HCT116 (cell line): ENCODE results near the gene HYLS1. TPM values are rescaled to one million over a fixed set of nuclear protein-coding genes. Genes with fewer than 3 reads are reported as not detected.

Experiments
- ATAC-seq: fragments of 200-7000 bp; cut with Tn5 transposase; 2 replicates; pipeline ENCODE4 v1.9.1; 2020; ENCODE audit warnings: mild to moderate bottlenecking, moderate library complexity
- BruUV-seq: library from RNA; stranded (reverse); fragments of 400-500 nt; replicated peaks from 2 replicates; lab custom pipeline; 2021; lab: Mats Ljungman, UMichigan
- CTCF ChIA-PET: fragments of 300-600 bp; sonication (Branson Sonifier 250); formaldehyde crosslinking; loops from one replicate; lab custom pipeline; 2021; ENCODE audit warnings: antibody characterized with exemption; lab: Charles Lee
- POLR2A ChIA-PET: fragments of 300-600, 350-600 bp; sonication (Branson Sonifier 250); formaldehyde crosslinking; loops from one replicate; lab custom pipeline; 2021; ENCODE audit warnings: antibody characterized with exemption; lab: Charles Lee
- RAD21 ChIA-PET, 2 experiments: fragments of 300-600 bp; sonication (Branson Sonifier 250); formaldehyde crosslinking; loops; one replicate each; lab custom pipeline; 2023; ENCODE audit warnings: low total read pairs in 2 of 2; ENCODE audit not compliant: uncharacterized antibody in 2 of 2, unreplicated experiment in 2 of 2, low non-redundant PET in 1 of 2; lab: Charles Lee
- DNase-seq: peaks from one replicate; pipeline ENCODE4 v3.0.0-alpha.2; 2010; ENCODE audit warnings: low read depth, low spot score
- H2AFZ ChIP-seq: fragments of 200-600 bp; shearing (Covaris generic), sonication (generic); 2 replicates; pipeline ENCODE4 v1.6.1; 2017; ENCODE audit warnings: low read depth, mixed run types, mixed read lengths, antibody characterized with exemption, low read length; ENCODE audit not compliant: poor library complexity, severe bottlenecking
- H3K27ac ChIP-seq: 2 replicates; pipeline ENCODE4 v1.5.1; 2012; ENCODE audit warnings: low read depth, low read length
- H3K27me3 ChIP-seq: fragments of 200-600 bp; sonication (generic); 2 replicates; pipeline ENCODE4 v1.6.1; 2016; ENCODE audit warnings: mixed run types, low read length, mixed read lengths; ENCODE audit not compliant: insufficient read depth
- H3K36me3 ChIP-seq, 2 experiments: fragments of 200-500 bp in 1 of 2; fragments of 200-600 bp in 1 of 2; sonication (Bioruptor generic) in 1 of 2; sonication (generic) in 1 of 2; 2 replicates each; pipeline versions ENCODE4 v1.5.1 to v1.6.1; 2014 to 2016; ENCODE audit warnings: low read length in 2 of 2, inconsistent platforms in 1 of 2, mixed read lengths in 1 of 2, mixed run types in 1 of 2; ENCODE audit not compliant: insufficient read depth in 2 of 2, control insufficient read depth in 1 of 2
- H3K4me1 ChIP-seq, 2 experiments: fragments of 200-600 bp in 1 of 2; sonication (generic) in 1 of 2; 2 replicates each; pipeline versions ENCODE4 v1.5.1 to v1.6.1; 2012 to 2017; ENCODE audit warnings: low read length in 2 of 2, inconsistent platforms in 1 of 2, mild to moderate bottlenecking in 1 of 2, mixed read lengths in 1 of 2, mixed run types in 1 of 2, moderate library complexity in 1 of 2; ENCODE audit not compliant: insufficient read depth in 2 of 2, control insufficient read depth in 1 of 2
- H3K4me2 ChIP-seq: fragments of 200-600 bp; sonication (generic); 2 replicates; pipeline ENCODE4 v1.6.1; 2017; ENCODE audit warnings: mixed run types, low read length, mixed read lengths
- H3K4me3 ChIP-seq, 2 experiments: fragments of 200-600 bp in 1 of 2; sonication (generic) in 1 of 2; replicated peaks in 1 of 2; 2 replicates each; pipeline ENCODE4 v1.5.1; 2011 to 2016; ENCODE audit warnings: low read length in 2 of 2, control low read depth in 1 of 2, low read depth in 1 of 2, mild to moderate bottlenecking in 1 of 2, mixed read lengths in 1 of 2, mixed run types in 1 of 2
- H3K79me2 ChIP-seq: fragments of 200-600 bp; sonication (generic); 2 replicates; pipeline ENCODE4 v1.6.1; 2017; ENCODE audit warnings: mild to moderate bottlenecking, mixed run types, low read length, moderate library complexity, mixed read lengths; ENCODE audit not compliant: insufficient read depth
- H3K9ac ChIP-seq: fragments of 200-600 bp; sonication (generic); 2 replicates; pipeline ENCODE4 v1.6.1; 2016; ENCODE audit warnings: low read length, mixed read lengths
- H3K9me2 ChIP-seq: fragments of 200-600 bp; sonication (generic), shearing (Covaris generic); 2 replicates; pipeline ENCODE4 v1.6.1; 2017; ENCODE audit warnings: mixed run types, mild to moderate bottlenecking, moderate library complexity; ENCODE audit not compliant: insufficient read depth
- H3K9me3 ChIP-seq, 2 experiments: fragments of 200-500 bp in 1 of 2; fragments of 200-600 bp in 1 of 2; sonication (Bioruptor generic) in 1 of 2; sonication (generic) in 1 of 2; 2 replicates each; pipeline ENCODE4 v1.6.1; 2014 to 2017; ENCODE audit warnings: low read length in 2 of 2, mixed read lengths in 2 of 2, inconsistent platforms in 1 of 2, low read depth in 1 of 2, mild to moderate bottlenecking in 1 of 2, mixed run types in 1 of 2, moderate library complexity in 1 of 2; ENCODE audit not compliant: control insufficient read depth in 1 of 2, insufficient read depth in 1 of 2
- H4K20me1 ChIP-seq: fragments of 200-600 bp; sonication (generic), shearing (Covaris generic); 2 replicates; pipeline ENCODE4 v1.6.1; 2017; ENCODE audit warnings: mixed run types, mild to moderate bottlenecking, moderate library complexity; ENCODE audit not compliant: insufficient read depth
- ATF3 ChIP-seq: IDR thresholded peaks from 2 replicates; pipeline ENCODE4 v1.6.1; 2012
- CBX3 ChIP-seq: IDR thresholded peaks from 2 replicates; pipeline ENCODE4 v1.6.1; 2012; ENCODE audit warnings: low read depth
- CEBPB ChIP-seq: IDR thresholded peaks from 2 replicates; pipeline ENCODE4 v1.6.1; 2012; ENCODE audit warnings: low read depth
- CTCF ChIP-seq, 3 experiments: fragments of 200-600 bp in 1 of 3; sonication (generic) in 1 of 3; IDR thresholded peaks in 2 of 3; conservative IDR thresholded peaks in 1 of 3; 2 replicates each; pipeline ENCODE4 v1.5.1; 2012 to 2017; ENCODE audit warnings: low read depth in 2 of 3, low read length in 2 of 3, antibody characterized with exemption in 1 of 3, borderline replicate concordance in 1 of 3, control low read depth in 1 of 3, mild to moderate bottlenecking in 1 of 3, mixed read lengths in 1 of 3, mixed run types in 1 of 3, moderate library complexity in 1 of 3; ENCODE audit not compliant: insufficient read depth in 1 of 3
- EGR1 ChIP-seq: IDR thresholded peaks from 2 replicates; pipeline ENCODE4 v1.6.1; 2012; ENCODE audit warnings: low read depth
- EZH2 ChIP-seq: fragments of 200-600 bp; sonication (generic); IDR thresholded peaks from 2 replicates; pipeline ENCODE4 v1.6.1; 2017; ENCODE audit warnings: antibody characterized with exemption, mixed run types
- EZH2phosphoT487 ChIP-seq: fragments of 200-600 bp; IDR thresholded peaks from 2 replicates; pipeline ENCODE4 v1.6.1; 2018; ENCODE audit warnings: antibody characterized with exemption, borderline replicate concordance
- JUND ChIP-seq: IDR thresholded peaks from 2 replicates; pipeline ENCODE4 v1.6.1; 2012
- MAX ChIP-seq: IDR thresholded peaks from 2 replicates; pipeline ENCODE4 v1.6.1; 2012
- POLR2A ChIP-seq: IDR thresholded peaks from 2 replicates; pipeline ENCODE4 v1.7.0; 2011; ENCODE audit warnings: borderline replicate concordance; ENCODE audit not compliant: insufficient read depth, insufficient read length; ENCODE audit errors: extremely low read depth
- POLR2AphosphoS5 ChIP-seq: IDR thresholded peaks from 2 replicates; pipeline ENCODE4 v1.6.1; 2011; ENCODE audit warnings: mild to moderate bottlenecking, low read depth, low read length, moderate library complexity
- RAD21 ChIP-seq: IDR thresholded peaks from 2 replicates; pipeline ENCODE4 v1.6.1; 2012; ENCODE audit warnings: low read depth, mild to moderate bottlenecking
- REST ChIP-seq: IDR thresholded peaks from 2 replicates; pipeline ENCODE4 v1.6.1; 2012; ENCODE audit warnings: low read depth
- SIN3A ChIP-seq: IDR thresholded peaks from 2 replicates; pipeline ENCODE4 v1.6.1; 2012; ENCODE audit warnings: low read depth
- SP1 ChIP-seq: IDR thresholded peaks from 2 replicates; pipeline ENCODE4 v1.6.1; 2012; ENCODE audit warnings: low read depth
- ZBTB33 ChIP-seq: IDR thresholded peaks from 2 replicates; pipeline ENCODE4 v1.6.1; 2011; ENCODE audit warnings: mild to moderate bottlenecking, low read length, moderate library complexity; ENCODE audit not compliant: insufficient replicate concordance; ENCODE audit errors: extremely low read depth
- ZFX ChIP-seq: fragments of 450-650 bp; IDR thresholded peaks from 2 replicates; pipeline ENCODE4 v1.6.1; 2017
- ZNF274 ChIP-seq: fragments of 200-500 bp; sonication (Bioruptor generic); IDR thresholded peaks from 2 replicates; pipeline ENCODE4 v1.6.1; 2014; ENCODE audit warnings: mild to moderate bottlenecking, low read depth, low read length, inconsistent platforms
- intact Hi-C: fragments of 100-400 bp; cut with micrococcal nuclease; formaldehyde crosslinking; loops from 2 replicates; pipeline ENCODE4 v1.10.0; 2022
- total RNA-seq: library from RNA; stranded (reverse); gene quantifications from one replicate; pipeline ENCODE4 v1.2.1, GENCODE V29; 2021; ENCODE audit not compliant: unreplicated experiment

The HYLS1 gene
- total RNA-seq, 1 experiment from 2014 or later = 18.9 TPM

- Histone ChIP-seq H3K9me2 (no peaks in the 10 kb centered on the region), H2AFZ (no peak overlapping the region), H3K79me2 (no peaks in the 10 kb centered on the region), H3K27me3 (no peaks in the 10 kb centered on the region), H3K36me3 (no peaks in the 10 kb centered on the region), H3K9ac (no peak overlapping the region), H4K20me1 (no peaks in the 10 kb centered on the region), H3K9me3 (no peaks in the 10 kb centered on the region)
- POLR2A ChIA-PET = no interaction called here
- CTCF ChIA-PET = interaction anchor here (0.8 to 1.3 kb wide), 3 partner anchors 11 to 251 kb away, joined by 3 to 5 read pairs (median 4); no protein-coding TSS in a partner anchor
- RAD21 ChIA-PET = no interaction called here
- no peak for ATAC-seq
- TF ChIP-seq SIN3A (no peak), EZH2phosphoT487 (no peak), SP1 (no peak), POLR2A (no peak), RAD21 (no peak), ATF3 (no peak), MAX (no peak), ZFX (no peak), CEBPB (no peak), EGR1 (no peak), POLR2AphosphoS5 (no peak), REST (no peak), EZH2 (no peak), CBX3 (no peak), JUND (no peak), CTCF (IDR thresholded peaks at IDR 0.05 in 2 of 3, conservative IDR thresholded peaks at IDR 0.05 in 1 of 3; ENCODE audit: borderline replicate concordance in 1 of 3, insufficient read depth in 1 of 3, low read depth in 2 of 3, low read length in 2 of 3) (no peak), ZBTB33 (no peak), ZNF274 (no peak)
- TF ChIP-seq, all 23 proteins: peak for 0
- peaks cover 7 to 22% of the 10 kb centered on the region in 2 experiments for H3K4me1 ChIP-seq
- no peak overlapping the region for H3K4me2 ChIP-seq
- H3K4me3 ChIP-seq = no peak overlapping the region
- intact Hi-C loops = loop anchor here (1.0 to 5.0 kb wide), 2 partner anchors 119 to 251 kb away; partner anchors contain the start of gene CDON
- no TSS peak for BruUV-seq
- DNase-seq = no peak
- H3K27ac ChIP-seq = no peak overlapping the region
Observed at GRCh38 chr11:125942771-125943428, 55.4 kb downstream of the HYLS1 start.
